Keratinocyte (primary cell): ENCODE results near the gene SHQ1. TPM values are rescaled to one million over a fixed set of nuclear protein-coding genes. Genes with fewer than 3 reads are reported as not detected.

Experiments used
- DNase-seq: peaks from one replicate; pipeline ENCODE4 v3.0.0-alpha.2; 2011; ENCODE audit warnings: low read depth, missing footprints, low spot score
- FAIRE-seq: peaks from 2 replicates; lab custom pipeline; 2011; peaks lifted over from hg19 to GRCh38; lab: Jason Lieb, UNC
- H2AFZ ChIP-seq: 2 replicates; pipeline ENCODE4 v1.6.0; 2012; ENCODE audit warnings: low read length, control low read depth, inconsistent platforms; ENCODE audit not compliant: control insufficient read depth
- H3K27ac ChIP-seq: 2 replicates; pipeline ENCODE4 v1.5.1; 2011; ENCODE audit warnings: low read length; ENCODE audit not compliant: control insufficient read depth, insufficient read depth
- H3K27me3 ChIP-seq: 3 replicates; pipeline ENCODE4 v1.6.0; 2011; ENCODE audit warnings: low read length; ENCODE audit not compliant: control insufficient read depth, insufficient read depth; ENCODE audit errors: extremely low read depth
- H3K36me3 ChIP-seq, 2 experiments: 2 replicates in 1 of 2; 3 replicates in 1 of 2; pipeline ENCODE4 v1.5.1; 2011; ENCODE audit warnings: low read length in 2 of 2, mild to moderate bottlenecking in 1 of 2; ENCODE audit not compliant: control insufficient read depth in 2 of 2, insufficient read depth in 2 of 2; ENCODE audit errors: extremely low read depth in 1 of 2
- H3K4me1 ChIP-seq: 3 replicates; pipeline ENCODE4 v1.5.1; 2011; ENCODE audit warnings: low read length; ENCODE audit not compliant: control insufficient read depth, insufficient read depth; ENCODE audit errors: extremely low read depth
- H3K4me2 ChIP-seq: 3 replicates; pipeline ENCODE4 v1.6.0; 2011; ENCODE audit warnings: low read depth, low read length; ENCODE audit not compliant: control insufficient read depth, insufficient read depth; ENCODE audit errors: extremely low read depth
- H3K4me3 ChIP-seq, 3 experiments: fragments of 200-600 bp in 1 of 3; sonication (generic) in 1 of 3; 2 replicates in 2 of 3; 3 replicates in 1 of 3; pipeline ENCODE4 v1.5.1; 2011 to 2016; ENCODE audit warnings: low read length in 3 of 3, mild to moderate bottlenecking in 3 of 3, control low read depth in 2 of 3, inconsistent platforms in 1 of 3, low read depth in 1 of 3, mixed read lengths in 1 of 3, mixed run types in 1 of 3, moderate library complexity in 1 of 3; ENCODE audit not compliant: control insufficient read depth in 2 of 3, insufficient read depth in 2 of 3; ENCODE audit errors: extremely low read depth in 1 of 3
- H3K79me2 ChIP-seq: 2 replicates; pipeline ENCODE4 v1.6.0; 2012; ENCODE audit warnings: low read length; ENCODE audit not compliant: control insufficient read depth, insufficient read depth
- H3K9ac ChIP-seq: 3 replicates; pipeline ENCODE4 v1.6.0; 2011; ENCODE audit warnings: low read length; ENCODE audit not compliant: control insufficient read depth, insufficient read depth; ENCODE audit errors: extremely low read depth
- H3K9me1 ChIP-seq: 3 replicates; pipeline ENCODE4 v1.6.0; 2011; ENCODE audit warnings: low read length; ENCODE audit not compliant: control insufficient read depth, insufficient read depth; ENCODE audit errors: extremely low read depth
- H3K9me3 ChIP-seq: 2 replicates; pipeline ENCODE4 v1.5.1; 2012; ENCODE audit warnings: low read depth, low read length; ENCODE audit not compliant: control insufficient read depth
- H4K20me1 ChIP-seq: 3 replicates; pipeline ENCODE4 v1.6.0; 2011; ENCODE audit warnings: low read length; ENCODE audit not compliant: control insufficient read depth, insufficient read depth; ENCODE audit errors: extremely low read depth
- CTCF ChIP-seq, 3 experiments: IDR thresholded peaks in 1 of 3; conservative IDR thresholded peaks in 1 of 3; optimal IDR thresholded peaks in 1 of 3; 2 replicates in 2 of 3; 3 replicates in 1 of 3; pipeline versions ENCODE3 to v1.5.1; 2011; ENCODE audit warnings: low read length in 3 of 3, mild to moderate bottlenecking in 3 of 3, moderate library complexity in 2 of 3, control low read depth in 1 of 3, inconsistent platforms in 1 of 3; ENCODE audit not compliant: insufficient read depth in 2 of 3; ENCODE audit errors: extremely low read depth in 1 of 3
- EZH2 ChIP-seq: IDR thresholded peaks from one replicate; pipeline ENCODE4 v1.6.1; 2012; ENCODE audit warnings: inconsistent platforms, mild to moderate bottlenecking, low read length, moderate library complexity
- dilution Hi-C: fragments of 300-500 bp; cut with MboI; formaldehyde crosslinking; loops from one replicate; pipeline ENCODE4 v1.7.0; 2020; ENCODE audit warnings: low sequenced_read_pairs; ENCODE audit not compliant: extremely low pct_ligation_motif_present
- polyA plus RNA-seq, 5 experiments: library from polyadenylated mRNA; depleted of rRNA in 3 of 5; stranded (reverse) in 3 of 5; stranded (forward) in 1 of 5; unstranded in 1 of 5; fragments of >200 nt; gene quantifications; 1 replicate in 1 of 5; 2 replicates in 3 of 5; 3 replicates in 1 of 5; pipeline versions ENCODE4 v1.2.1 to v1.2.3, GENCODE V29; 2011 to 2012; ENCODE audit warnings: missing spikeins in 2 of 5, low read depth in 1 of 5, low replicate concordance in 1 of 5

Gene SHQ1
- polyA plus RNA-seq, 1 donor (not counting 4 experiments of a cell fraction or from before 2014, with no cell fraction given): 17.7 TPM

GRCh38 chr3:72728329-72728889 is 119.8 kb downstream of the SHQ1 start:
- no peaks in the 10 kb centered on the region for H4K20me1 ChIP-seq
- FAIRE-seq (no peak), DNase-seq (no peak)
- no peaks in the 10 kb centered on the region for H3K9me1 ChIP-seq
- H3K9ac ChIP-seq: no peak overlapping the region
- no peaks in the 10 kb centered on the region for H3K36me3 ChIP-seq
- H3K4me2 ChIP-seq: peak overlapping the region; percentile 51
- H3K4me3 ChIP-seq: no peak overlapping the region
- no peaks in the 10 kb centered on the region for H3K9me3 ChIP-seq
- H3K27ac ChIP-seq: no peak overlapping the region
- no peak overlapping the region for H2AFZ ChIP-seq
- H3K27me3 ChIP-seq: no peaks in the 10 kb centered on the region
- no peak for TF ChIP-seq CTCF (optimal IDR thresholded peaks at IDR 0.05 in 1 of 3, IDR thresholded peaks at IDR 0.05 in 1 of 3, conservative IDR thresholded peaks at IDR 0.05 in 1 of 3; ENCODE audit: extremely low read depth in 1 of 3, insufficient read depth in 2 of 3, low read length in 3 of 3)
- dilution Hi-C loops: no loop called here
- H3K79me2 ChIP-seq: no peaks in the 10 kb centered on the region
- H3K4me1 ChIP-seq: peaks cover 20% of the 10 kb centered on the region

- dilution Hi-C loops: no loop called here
- H3K4me2 ChIP-seq: no peak overlapping the region
- no peak overlapping the region for H3K27ac ChIP-seq
- H3K4me1 ChIP-seq: peaks cover 24% of the 10 kb centered on the region
- H3K9ac ChIP-seq: no peak overlapping the region
- FAIRE-seq (no peak), DNase-seq (no peak)
- no peak overlapping the region for H2AFZ ChIP-seq
- no peak for TF ChIP-seq CTCF (optimal IDR thresholded peaks at IDR 0.05 in 1 of 3, IDR thresholded peaks at IDR 0.05 in 1 of 3, conservative IDR thresholded peaks at IDR 0.05 in 1 of 3; ENCODE audit: extremely low read depth in 1 of 3, insufficient read depth in 2 of 3, low read length in 3 of 3)
- TF ChIP-seq EZH2: no peak
- H3K9me3 ChIP-seq: no peaks in the 10 kb centered on the region
- H3K79me2 ChIP-seq: no peaks in the 10 kb centered on the region
- no peaks in the 10 kb centered on the region for H3K36me3 ChIP-seq
- H4K20me1 ChIP-seq: no peaks in the 10 kb centered on the region
- no peaks in the 10 kb centered on the region for H3K9me1 ChIP-seq
- H3K4me3 ChIP-seq: no peak overlapping the region
- H3K27me3 ChIP-seq: no peaks in the 10 kb centered on the region
Observed at GRCh38 chr3:72727726-72728125, 120.5 kb downstream of the SHQ1 start.
